HepG2 (cell line): Measurements from ENCODE around the gene AJUBA. TPM values are rescaled to one million over a fixed set of nuclear protein-coding genes. Genes with fewer than 3 reads are reported as not detected.

Experiments used
- BRCA1 ChIP-seq: sonication (generic); formaldehyde crosslinking; IDR thresholded peaks from 2 replicates; pipeline ENCODE4 v1.4.0; 2020; ENCODE audit warnings: missing genetic modification reagents
- E2F5 ChIP-seq: sonication (generic); formaldehyde crosslinking; conservative IDR thresholded peaks from 2 replicates; pipeline ENCODE4 v1.4.0; 2020; ENCODE audit warnings: missing genetic modification reagents
- FOXM1 ChIP-seq: sonication (generic); formaldehyde crosslinking; IDR thresholded peaks from 2 replicates; pipeline ENCODE4 v1.5.0; 2020; ENCODE audit warnings: missing genetic modification reagents
- HDAC1 ChIP-seq: sonication (generic); formaldehyde crosslinking; IDR thresholded peaks from 2 replicates; pipeline ENCODE4 v1.5.1; 2020; ENCODE audit warnings: mild to moderate bottlenecking, missing genetic modification reagents
- IRX3 ChIP-seq: sonication (generic); formaldehyde crosslinking; IDR thresholded peaks from 2 replicates; pipeline ENCODE4 v1.8.1; 2023; ENCODE audit warnings: mild to moderate bottlenecking, low read depth, missing genetic modification reagents, borderline replicate concordance
- MATR3 ChIP-seq: sonication (generic); formaldehyde crosslinking; IDR thresholded peaks from 2 replicates; pipeline ENCODE4 v1.4.0; 2020; ENCODE audit warnings: missing genetic modification reagents
- MXD4 ChIP-seq: IDR thresholded peaks from 2 replicates; pipeline ENCODE4 v1.6.1; 2016; ENCODE audit warnings: mild to moderate bottlenecking, missing biosample characterization, missing genetic modification reagents
- MZF1 ChIP-seq: sonication (generic); formaldehyde crosslinking; IDR thresholded peaks from 2 replicates; pipeline ENCODE4 v1.8.1; 2023; ENCODE audit warnings: mild to moderate bottlenecking, missing genetic modification reagents, borderline replicate concordance
- NFKB2 ChIP-seq: sonication (generic); formaldehyde crosslinking; IDR thresholded peaks from 2 replicates; pipeline ENCODE4 v1.4.0; 2020; ENCODE audit warnings: missing genetic modification reagents, borderline replicate concordance
- NR1H2 ChIP-seq: sonication (generic); formaldehyde crosslinking; IDR thresholded peaks from 2 replicates; pipeline ENCODE4 v1.8.1; 2022; ENCODE audit warnings: low read depth, missing genetic modification reagents, borderline replicate concordance
- NRL ChIP-seq: sonication (generic); formaldehyde crosslinking; IDR thresholded peaks from 2 replicates; pipeline ENCODE4 v1.5.0; 2020; ENCODE audit warnings: missing genetic modification reagents, mild to moderate bottlenecking, moderate library complexity, borderline replicate concordance
- RBM39 ChIP-seq: fragments of 200-400 bp; formaldehyde crosslinking; IDR thresholded peaks from one replicate; pipeline ENCODE4 v1.6.1; 2018; ENCODE audit warnings: antibody characterized with exemption, mild to moderate bottlenecking, low read depth, low read length; ENCODE audit not compliant: poor library complexity, severe bottlenecking
- SNAI1 ChIP-seq: sonication (generic); formaldehyde crosslinking; IDR thresholded peaks from 2 replicates; pipeline ENCODE4 v1.5.0; 2020; ENCODE audit warnings: mild to moderate bottlenecking, missing genetic modification reagents, borderline replicate concordance
- SSRP1 ChIP-seq: IDR thresholded peaks from 2 replicates; pipeline ENCODE4 v1.6.1; 2016; ENCODE audit warnings: control low read depth
- TOE1 ChIP-seq: sonication (generic); formaldehyde crosslinking; IDR thresholded peaks from 2 replicates; pipeline ENCODE4 v1.4.0; 2020; ENCODE audit warnings: mild to moderate bottlenecking, missing genetic modification reagents
- YEATS4 ChIP-seq: sonication (generic); formaldehyde crosslinking; IDR thresholded peaks from 2 replicates; pipeline ENCODE4 v1.4.0; 2020; ENCODE audit warnings: missing genetic modification reagents, borderline replicate concordance
- ZFP37 ChIP-seq: sonication (generic); formaldehyde crosslinking; IDR thresholded peaks from 2 replicates; pipeline ENCODE4 v1.4.0; 2020; ENCODE audit warnings: missing genetic modification reagents, borderline replicate concordance
- ZNF207 ChIP-seq: fragments of 450-650 bp; IDR thresholded peaks from 2 replicates; pipeline ENCODE4 v1.6.1; 2016; ENCODE audit warnings: antibody characterized with exemption, borderline replicate concordance
- ZNF234 ChIP-seq: sonication (generic); formaldehyde crosslinking; conservative IDR thresholded peaks from 2 replicates; pipeline ENCODE4 v1.5.1; 2020; ENCODE audit warnings: mild to moderate bottlenecking, missing genetic modification reagents
- ZNF451 ChIP-seq: sonication (generic); formaldehyde crosslinking; IDR thresholded peaks from 2 replicates; pipeline ENCODE4 v1.5.0; 2020; ENCODE audit warnings: mild to moderate bottlenecking, missing genetic modification reagents
- ZNF597 ChIP-seq: sonication (generic); formaldehyde crosslinking; IDR thresholded peaks from 2 replicates; pipeline ENCODE4 v1.5.0; 2020; ENCODE audit warnings: missing genetic modification reagents
- ZNF7 ChIP-seq: IDR thresholded peaks from 2 replicates; pipeline ENCODE4 v1.6.1; 2016; ENCODE audit warnings: missing biosample characterization, missing genetic modification reagents
- ZUFSP ChIP-seq: sonication (generic); formaldehyde crosslinking; IDR thresholded peaks from 2 replicates; pipeline ENCODE4 v1.9.0; 2021; ENCODE audit warnings: missing genetic modification reagents, mild to moderate bottlenecking, borderline replicate concordance
- ZZZ3 ChIP-seq: sonication (generic); formaldehyde crosslinking; IDR thresholded peaks from 2 replicates; pipeline ENCODE4 v1.4.0; 2020; ENCODE audit warnings: missing genetic modification reagents, mild to moderate bottlenecking, borderline replicate concordance
- polyA plus RNA-seq, 8 experiments: library from polyadenylated mRNA; depleted of rRNA in 3 of 8; stranded (reverse) in 7 of 8; unstranded in 1 of 8; fragments of >200 nt; fragmentation: Illumina TruSeq in 4 of 8; extraction: Trizol in 4 of 8; gene quantifications; 2 replicates each; pipeline versions ENCODE4 v1.2.1 to v1.2.3, GENCODE V29; 2011 to 2016; ENCODE audit warnings: low read depth in 4 of 8, missing spikeins in 1 of 8, mixed read lengths in 1 of 8; ENCODE audit not compliant: insufficient read depth in 1 of 8
- total RNA-seq, 5 experiments: library from RNA; depleted of rRNA; stranded (reverse); fragments of >200 nt; fragmentation: Illumina TruSeq; extraction: Trizol; gene quantifications; 2 replicates each; pipeline ENCODE4 v1.2.3, GENCODE V29; 2016; ENCODE audit warnings: low read depth in 1 of 5

AJUBA gene
- total and polyA plus RNA-seq, 2 of the 13 experiments (the other 11 are each of a cell fraction or from before 2014, with no cell fraction given) = 157 to 241 TPM

- peak; percentile 99 for TF ChIP-seq SNAI1 (CRISPR knock-in tag)
- TF ChIP-seq ZNF451 (CRISPR knock-in tag) = peak; percentile 99
- no peak for TF ChIP-seq ZUFSP
- TF ChIP-seq YEATS4 = peak; percentile 100
- peak; percentile 90 for TF ChIP-seq BRCA1 (CRISPR knock-in tag)
- TF ChIP-seq HDAC1 (CRISPR knock-in tag) = peak; percentile 97
- TF ChIP-seq E2F5 (CRISPR knock-in tag) = peak; percentile 86; the same call in 1 of the 2 replicates
- TF ChIP-seq FOXM1 (CRISPR knock-in tag) = peak; percentile 94
- TF ChIP-seq MXD4 (CRISPR knock-in tag) = peak; percentile 99
- TF ChIP-seq NRL = peak; percentile 100
- no peak for TF ChIP-seq ZNF207
- TF ChIP-seq SSRP1 (CRISPR knock-in tag) = peak; percentile 87
- peak; percentile 87 for TF ChIP-seq ZZZ3 (CRISPR knock-in tag)
- peak; percentile 98 for TF ChIP-seq IRX3 (CRISPR knock-in tag)
- peak; percentile 99 for TF ChIP-seq NFKB2 (CRISPR knock-in tag)
- 0 out of 2 replicates have a peak, but pooled peaks have one; percentile 84 for TF ChIP-seq MATR3 (CRISPR knock-in tag)
- peak; percentile 98 for TF ChIP-seq ZNF234 (CRISPR knock-in tag)
- TF ChIP-seq RBM39 = peak; percentile 100
- peak; percentile 78; the same call in 1 of the 2 replicates for TF ChIP-seq TOE1 (CRISPR knock-in tag)
- TF ChIP-seq NR1H2 = peak; percentile 95
- peak; percentile 98 for TF ChIP-seq ZFP37 (CRISPR knock-in tag)
- peak; percentile 76; the same call in 1 of the 2 replicates for TF ChIP-seq ZNF7
- no peak for TF ChIP-seq ZNF597 (CRISPR knock-in tag)
- peak; percentile 95; the same call in 1 of the 2 replicates for TF ChIP-seq MZF1 (CRISPR knock-in tag)
These were observed 24.4 kb upstream of the AJUBA start (continued) for GRCh38 chr14:23006544-23007419.
